ENCODE measurements around the gene ARHGEF26.

The ARHGEF26 gene

GRCh38 chr3:154126651-154127050, 5.5 kb downstream of the ARHGEF26 start:
- no peak for TF ChIP-seq CTCF (IDR thresholded peaks at IDR 0.05; ENCODE audit: insufficient read depth, low read length, poor library complexity, severe bottlenecking)
- H3K4me3 ChIP-seq (replicated peaks; ENCODE audit: low read depth, low read length): no peak overlapping the region
- DNase-seq (ENCODE audit: extremely low read depth, insufficient read length): no peak
- no peaks in the 10 kb centered on the region; the same call in 1 of the 2 replicates for H3K27me3 ChIP-seq (replicated peaks; ENCODE audit: control insufficient read depth, insufficient read depth, low read length)
- H3K36me3 ChIP-seq (ENCODE audit: control insufficient read depth, insufficient read depth, low read length): no peaks in the 10 kb centered on the region

GRCh38 chr3:154129625-154130024, 8.4 kb downstream of the ARHGEF26 start:
- no peaks in the 10 kb centered on the region for H3K36me3 ChIP-seq (ENCODE audit: control insufficient read depth, insufficient read depth, low read length)
- no peak overlapping the region for H3K4me3 ChIP-seq (replicated peaks; ENCODE audit: low read depth, low read length)
- no peak for DNase-seq (ENCODE audit: extremely low read depth, insufficient read length)
- H3K27me3 ChIP-seq (replicated peaks; ENCODE audit: control insufficient read depth, insufficient read depth, low read length): no peaks in the 10 kb centered on the region
- TF ChIP-seq CTCF (IDR thresholded peaks at IDR 0.05; ENCODE audit: insufficient read depth, low read length, poor library complexity, severe bottlenecking): no peak

- Histone ChIP-seq H3K36me3 (ENCODE audit: control insufficient read depth, insufficient read depth, low read length) (no peaks in the 10 kb centered on the region), H3K27me3 (replicated peaks; ENCODE audit: control insufficient read depth, insufficient read depth, low read length) (no peaks in the 10 kb centered on the region), H3K4me3 (replicated peaks; ENCODE audit: low read depth, low read length) (no peak overlapping the region)
- DNase-seq (ENCODE audit: extremely low read depth, insufficient read length): no peak
- TF ChIP-seq CTCF (IDR thresholded peaks at IDR 0.05; ENCODE audit: insufficient read depth, low read length, poor library complexity, severe bottlenecking): no peak
Observed at GRCh38 chr3:154130540-154130939, 9.3 kb downstream of the ARHGEF26 start.

GRCh38 chr3:154131830-154132229, 10.6 kb downstream of the ARHGEF26 start:
- no peak for TF ChIP-seq CTCF (IDR thresholded peaks at IDR 0.05; ENCODE audit: insufficient read depth, low read length, poor library complexity, severe bottlenecking)
- no peaks in the 10 kb centered on the region for H3K36me3 ChIP-seq (ENCODE audit: control insufficient read depth, insufficient read depth, low read length)
- H3K4me3 ChIP-seq (replicated peaks; ENCODE audit: low read depth, low read length): no peak overlapping the region
- H3K27me3 ChIP-seq (replicated peaks; ENCODE audit: control insufficient read depth, insufficient read depth, low read length): no peaks in the 10 kb centered on the region
- DNase-seq (ENCODE audit: extremely low read depth, insufficient read length): no peak

- no peak for DNase-seq (ENCODE audit: extremely low read depth, insufficient read length)
- no peaks in the 10 kb centered on the region for H3K36me3 ChIP-seq (ENCODE audit: control insufficient read depth, insufficient read depth, low read length)
- H3K4me3 ChIP-seq (replicated peaks; ENCODE audit: low read depth, low read length): no peak overlapping the region
- no peak for TF ChIP-seq CTCF (IDR thresholded peaks at IDR 0.05; ENCODE audit: insufficient read depth, low read length, poor library complexity, severe bottlenecking)
- H3K27me3 ChIP-seq (replicated peaks; ENCODE audit: control insufficient read depth, insufficient read depth, low read length): no peaks in the 10 kb centered on the region
Observed at GRCh38 chr3:154132777-154133375, 11.7 kb downstream of the ARHGEF26 start.
